Loucy (cell line): Measurements from ENCODE around the gene CC2D1B.

ENCODE experiments used
- EZH2phosphoT487 ChIP-seq: fragments of 200-600 bp; IDR thresholded peaks from 2 replicates; pipeline ENCODE4 v1.6.1; 2018; ENCODE audit warnings: antibody characterized with exemption, mild to moderate bottlenecking, moderate library complexity, borderline replicate concordance
- TF ChIP-seq, protein P1 (sequence below): fragments of 200-600 bp; sonication (generic); conservative IDR thresholded peaks from 2 replicates; pipeline ENCODE4 v1.5.1; 2014; ENCODE audit warnings: mild to moderate bottlenecking, antibody characterized with exemption, low read length

DNA sequence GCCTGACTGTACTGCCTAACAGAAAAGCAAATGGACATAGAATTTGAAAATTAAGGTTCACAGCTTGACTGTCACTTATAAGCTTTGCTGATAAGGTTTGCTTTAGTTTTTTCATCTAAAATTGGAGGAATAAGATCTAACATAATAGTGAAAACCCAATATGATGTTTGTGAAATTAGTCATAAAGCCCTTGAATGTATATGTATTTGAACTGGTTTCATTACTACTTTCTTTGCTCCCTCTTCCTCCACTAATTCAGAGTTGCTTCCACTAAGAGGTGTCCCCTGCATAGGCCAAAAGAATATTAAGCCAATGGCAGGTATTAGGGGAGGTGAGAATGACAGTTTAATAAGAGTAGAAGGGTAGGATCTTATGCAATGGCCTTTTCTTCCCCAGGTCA, 48.9 kb upstream of the CC2D1B start:
- TF ChIP-seq, protein P1, sequence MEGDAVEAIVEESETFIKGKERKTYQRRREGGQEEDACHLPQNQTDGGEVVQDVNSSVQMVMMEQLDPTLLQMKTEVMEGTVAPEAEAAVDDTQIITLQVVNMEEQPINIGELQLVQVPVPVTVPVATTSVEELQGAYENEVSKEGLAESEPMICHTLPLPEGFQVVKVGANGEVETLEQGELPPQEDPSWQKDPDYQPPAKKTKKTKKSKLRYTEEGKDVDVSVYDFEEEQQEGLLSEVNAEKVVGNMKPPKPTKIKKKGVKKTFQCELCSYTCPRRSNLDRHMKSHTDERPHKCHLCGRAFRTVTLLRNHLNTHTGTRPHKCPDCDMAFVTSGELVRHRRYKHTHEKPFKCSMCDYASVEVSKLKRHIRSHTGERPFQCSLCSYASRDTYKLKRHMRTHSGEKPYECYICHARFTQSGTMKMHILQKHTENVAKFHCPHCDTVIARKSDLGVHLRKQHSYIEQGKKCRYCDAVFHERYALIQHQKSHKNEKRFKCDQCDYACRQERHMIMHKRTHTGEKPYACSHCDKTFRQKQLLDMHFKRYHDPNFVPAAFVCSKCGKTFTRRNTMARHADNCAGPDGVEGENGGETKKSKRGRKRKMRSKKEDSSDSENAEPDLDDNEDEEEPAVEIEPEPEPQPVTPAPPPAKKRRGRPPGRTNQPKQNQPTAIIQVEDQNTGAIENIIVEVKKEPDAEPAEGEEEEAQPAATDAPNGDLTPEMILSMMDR, result no peak
- no peak for TF ChIP-seq EZH2phosphoT487
